ENCODE measurements around the gene CCZ1B. TPM values are rescaled to one million over a fixed set of nuclear protein-coding genes. Genes with fewer than 3 reads are reported as not detected.
"Not testable (repeated sequence)": the region's sequence is repeated elsewhere in the genome, so short reads cannot be mapped to it uniquely, and the experiment has no call there.

CCZ1B gene
- total RNA-seq, 1 experiment from 2014 or later: 81.2 TPM

DNA sequence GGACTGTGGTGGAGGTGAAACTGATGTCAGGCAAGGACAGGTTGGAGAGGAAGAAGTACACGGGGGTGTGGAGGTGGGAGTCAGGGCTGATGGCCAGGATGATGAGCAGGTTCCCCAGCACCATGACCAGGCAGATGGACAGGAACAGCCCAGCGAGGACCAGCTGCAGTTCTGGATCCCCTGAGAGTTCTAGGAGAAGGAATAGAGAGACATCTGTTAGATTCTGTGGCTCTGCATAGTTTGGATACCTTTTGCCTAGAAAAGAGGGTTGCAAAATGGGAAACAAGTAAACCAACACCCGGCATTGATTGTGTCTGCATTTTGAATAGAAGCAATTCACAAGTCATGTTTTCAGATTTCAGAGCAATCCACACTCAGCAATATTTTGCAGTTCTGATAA is 9.4 kb upstream of the CCZ1B start:
- BruUV-seq (replicated peaks); ATAC-seq; in situ Hi-C loops (cut with HindIII; ENCODE audit: low pct_unique_long_range_greater_than_20kb, low sequenced_read_pairs); CTCF ChIA-PET; POLR2A ChIA-PET; DNase-seq (ENCODE audit: low read depth, low spot score); H3K4me1 ChIP-seq (ENCODE audit: control insufficient read depth, insufficient read depth, low read length); H3K27ac ChIP-seq (ENCODE audit: low read length); H3K4me3 ChIP-seq (ENCODE audit: low read depth in 2 of 2, low read length in 2 of 2); H3K36me3 ChIP-seq (ENCODE audit: control insufficient read depth, insufficient read depth, low read length); H3K9me3 ChIP-seq (ENCODE audit: control insufficient read depth, insufficient read depth, low read depth, low read length); intact Hi-C loops (cut with micrococcal nuclease; ENCODE audit: unreplicated experiment): not testable (repeated sequence)
- peaks cover 19% of the 10 kb centered on the region for H3K27me3 ChIP-seq (ENCODE audit: control insufficient read depth, insufficient read depth, low read length)

DNA sequence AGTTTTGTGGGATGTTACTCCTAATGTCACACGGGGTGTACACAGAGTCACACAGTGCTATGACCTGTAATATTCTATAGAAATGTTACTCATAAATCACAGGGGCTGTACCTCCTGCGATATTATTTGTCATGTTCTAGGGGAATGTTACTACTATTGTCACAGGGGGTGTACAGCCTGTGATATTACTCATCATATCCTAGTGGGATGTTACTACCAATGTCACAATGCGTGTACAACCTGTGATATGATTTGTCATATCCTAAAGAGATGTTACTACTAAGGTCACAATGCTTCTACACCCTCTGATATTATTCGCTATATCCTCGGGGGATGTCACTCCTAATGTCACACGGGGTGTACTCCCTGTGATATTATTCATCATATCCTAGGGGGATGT is 7.6 kb upstream of the CCZ1B start:
- in situ Hi-C loops (cut with HindIII; ENCODE audit: low pct_unique_long_range_greater_than_20kb, low sequenced_read_pairs) (no loop called here), intact Hi-C loops (cut with micrococcal nuclease; ENCODE audit: unreplicated experiment) (no loop called here)
- no peak for ATAC-seq
- TF ChIP-seq TCF7L2 (IDR thresholded peaks at IDR 0.05; ENCODE audit: low read depth, low read length): no peak
- TF ChIP-seq, protein P1, sequence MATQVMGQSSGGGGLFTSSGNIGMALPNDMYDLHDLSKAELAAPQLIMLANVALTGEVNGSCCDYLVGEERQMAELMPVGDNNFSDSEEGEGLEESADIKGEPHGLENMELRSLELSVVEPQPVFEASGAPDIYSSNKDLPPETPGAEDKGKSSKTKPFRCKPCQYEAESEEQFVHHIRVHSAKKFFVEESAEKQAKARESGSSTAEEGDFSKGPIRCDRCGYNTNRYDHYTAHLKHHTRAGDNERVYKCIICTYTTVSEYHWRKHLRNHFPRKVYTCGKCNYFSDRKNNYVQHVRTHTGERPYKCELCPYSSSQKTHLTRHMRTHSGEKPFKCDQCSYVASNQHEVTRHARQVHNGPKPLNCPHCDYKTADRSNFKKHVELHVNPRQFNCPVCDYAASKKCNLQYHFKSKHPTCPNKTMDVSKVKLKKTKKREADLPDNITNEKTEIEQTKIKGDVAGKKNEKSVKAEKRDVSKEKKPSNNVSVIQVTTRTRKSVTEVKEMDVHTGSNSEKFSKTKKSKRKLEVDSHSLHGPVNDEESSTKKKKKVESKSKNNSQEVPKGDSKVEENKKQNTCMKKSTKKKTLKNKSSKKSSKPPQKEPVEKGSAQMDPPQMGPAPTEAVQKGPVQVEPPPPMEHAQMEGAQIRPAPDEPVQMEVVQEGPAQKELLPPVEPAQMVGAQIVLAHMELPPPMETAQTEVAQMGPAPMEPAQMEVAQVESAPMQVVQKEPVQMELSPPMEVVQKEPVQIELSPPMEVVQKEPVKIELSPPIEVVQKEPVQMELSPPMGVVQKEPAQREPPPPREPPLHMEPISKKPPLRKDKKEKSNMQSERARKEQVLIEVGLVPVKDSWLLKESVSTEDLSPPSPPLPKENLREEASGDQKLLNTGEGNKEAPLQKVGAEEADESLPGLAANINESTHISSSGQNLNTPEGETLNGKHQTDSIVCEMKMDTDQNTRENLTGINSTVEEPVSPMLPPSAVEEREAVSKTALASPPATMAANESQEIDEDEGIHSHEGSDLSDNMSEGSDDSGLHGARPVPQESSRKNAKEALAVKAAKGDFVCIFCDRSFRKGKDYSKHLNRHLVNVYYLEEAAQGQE (IDR thresholded peaks at IDR 0.05; ENCODE audit: insufficient read depth in 1 of 2, low read depth in 2 of 2, low read length in 1 of 2): no peak
- no peak for TF ChIP-seq SIN3A (IDR thresholded peaks at IDR 0.05; ENCODE audit: borderline replicate concordance, insufficient read depth, low read depth, low read length)
- TF ChIP-seq POLR2AphosphoS5 (IDR thresholded peaks at IDR 0.05; ENCODE audit: low read depth, low read length): no peak
- TF ChIP-seq, protein P2, sequence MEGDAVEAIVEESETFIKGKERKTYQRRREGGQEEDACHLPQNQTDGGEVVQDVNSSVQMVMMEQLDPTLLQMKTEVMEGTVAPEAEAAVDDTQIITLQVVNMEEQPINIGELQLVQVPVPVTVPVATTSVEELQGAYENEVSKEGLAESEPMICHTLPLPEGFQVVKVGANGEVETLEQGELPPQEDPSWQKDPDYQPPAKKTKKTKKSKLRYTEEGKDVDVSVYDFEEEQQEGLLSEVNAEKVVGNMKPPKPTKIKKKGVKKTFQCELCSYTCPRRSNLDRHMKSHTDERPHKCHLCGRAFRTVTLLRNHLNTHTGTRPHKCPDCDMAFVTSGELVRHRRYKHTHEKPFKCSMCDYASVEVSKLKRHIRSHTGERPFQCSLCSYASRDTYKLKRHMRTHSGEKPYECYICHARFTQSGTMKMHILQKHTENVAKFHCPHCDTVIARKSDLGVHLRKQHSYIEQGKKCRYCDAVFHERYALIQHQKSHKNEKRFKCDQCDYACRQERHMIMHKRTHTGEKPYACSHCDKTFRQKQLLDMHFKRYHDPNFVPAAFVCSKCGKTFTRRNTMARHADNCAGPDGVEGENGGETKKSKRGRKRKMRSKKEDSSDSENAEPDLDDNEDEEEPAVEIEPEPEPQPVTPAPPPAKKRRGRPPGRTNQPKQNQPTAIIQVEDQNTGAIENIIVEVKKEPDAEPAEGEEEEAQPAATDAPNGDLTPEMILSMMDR (IDR thresholded peaks at IDR 0.05): no peak
- H3K36me3 ChIP-seq (ENCODE audit: control insufficient read depth, insufficient read depth, low read length): no peaks in the 10 kb centered on the region
- H3K27me3 ChIP-seq (ENCODE audit: control insufficient read depth, insufficient read depth, low read length): peaks cover 15% of the 10 kb centered on the region
- H3K9me3 ChIP-seq (ENCODE audit: control insufficient read depth, insufficient read depth, low read depth, low read length): no peaks in the 10 kb centered on the region
- H3K27ac ChIP-seq (ENCODE audit: low read length): no peak overlapping the region
- ChIA-PET CTCF (no interaction called here), POLR2A (no interaction called here)
- DNase-seq (ENCODE audit: low read depth, low spot score): no peak
- no peak overlapping the region for H3K4me3 ChIP-seq (ENCODE audit: low read depth in 2 of 2, low read length in 2 of 2)
- no peaks in the 10 kb centered on the region for H3K4me1 ChIP-seq (ENCODE audit: control insufficient read depth, insufficient read depth, low read length)
- BruUV-seq (replicated peaks): no TSS peak

DNA sequence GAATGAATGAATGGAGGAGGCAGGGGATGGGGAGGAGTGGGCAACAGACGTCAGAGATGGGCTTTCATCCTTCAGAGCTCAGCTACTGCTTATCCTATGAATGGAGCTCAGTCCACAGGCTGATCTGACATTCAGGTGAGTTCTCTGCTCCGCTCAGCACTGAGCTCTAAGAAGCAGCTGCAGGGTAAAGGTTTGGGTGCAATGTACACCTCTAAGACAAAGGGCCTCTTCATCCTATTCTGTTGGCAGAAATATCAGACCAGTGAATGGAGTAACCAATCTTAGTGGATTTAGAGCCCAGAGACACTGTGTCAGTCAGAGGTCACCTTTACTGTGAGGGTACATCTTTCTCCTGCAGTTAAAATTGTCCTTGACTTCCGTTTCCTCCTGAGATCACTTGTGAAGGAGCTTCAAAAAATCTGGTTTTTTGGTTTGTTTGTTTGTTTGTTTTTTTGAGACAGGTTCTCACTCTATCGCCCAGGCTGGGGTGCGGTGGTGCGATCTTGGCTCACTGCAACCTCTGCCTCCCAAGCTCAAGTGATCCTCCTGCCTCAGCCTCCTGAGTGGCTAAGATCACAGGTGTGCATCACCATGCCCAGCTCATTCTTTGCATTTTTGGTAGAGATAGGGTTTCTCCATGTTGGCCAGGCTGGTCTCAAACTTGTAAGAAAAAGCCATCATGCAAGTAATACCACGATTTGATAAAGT is 5.1 kb upstream of the CCZ1B start:
- Histone ChIP-seq H3K27ac (ENCODE audit: low read length) (no peak overlapping the region), H3K9me3 (ENCODE audit: control insufficient read depth, insufficient read depth, low read depth, low read length) (no peaks in the 10 kb centered on the region), H3K4me1 (ENCODE audit: control insufficient read depth, insufficient read depth, low read length) (no peaks in the 10 kb centered on the region), H3K27me3 (ENCODE audit: control insufficient read depth, insufficient read depth, low read length) (peaks cover 15% of the 10 kb centered on the region), H3K36me3 (ENCODE audit: control insufficient read depth, insufficient read depth, low read length) (no peaks in the 10 kb centered on the region), H3K4me3 (ENCODE audit: low read depth in 2 of 2, low read length in 2 of 2) (no peak overlapping the region)
- in situ Hi-C loops (cut with HindIII; ENCODE audit: low pct_unique_long_range_greater_than_20kb, low sequenced_read_pairs): no loop called here
- intact Hi-C loops (cut with micrococcal nuclease; ENCODE audit: unreplicated experiment): no loop called here
- ATAC-seq: no peak
- POLR2A ChIA-PET: interaction anchor here (0.5 kb wide), 1 partner anchor 472 kb away, joined by 3 read pairs; no protein-coding TSS in a partner anchor
- DNase-seq (ENCODE audit: low read depth, low spot score): no peak
- CTCF ChIA-PET: interaction anchor here (0.7 kb wide), 1 partner anchor 1057 kb away, joined by 4 read pairs; no protein-coding TSS in a partner anchor
- no TSS peak for BruUV-seq (replicated peaks)
- TF ChIP-seq POLR2AphosphoS5 (IDR thresholded peaks at IDR 0.05; ENCODE audit: low read depth, low read length) (no peak), SIN3A (IDR thresholded peaks at IDR 0.05; ENCODE audit: borderline replicate concordance, insufficient read depth, low read depth, low read length) (no peak), TCF7L2 (IDR thresholded peaks at IDR 0.05; ENCODE audit: low read depth, low read length) (no peak)
- TF ChIP-seq, protein P2 (IDR thresholded peaks at IDR 0.05): no peak
- TF ChIP-seq, protein P1 (IDR thresholded peaks at IDR 0.05; ENCODE audit: insufficient read depth in 1 of 2, low read depth in 2 of 2, low read length in 1 of 2): no peak

Data from Panc1 (cell line).